GM12874 (cell line): ENCODE data around the gene PRDX1.

Experiments used
- CTCF ChIP-seq: IDR thresholded peaks from 2 replicates; pipeline ENCODE4 v1.5.1; 2011; ENCODE audit warnings: low read depth, mild to moderate bottlenecking, control low read depth, low read length, moderate library complexity; ENCODE audit not compliant: insufficient read depth

The PRDX1 gene

GRCh38 chr1:45503462-45504360 is 18.0 kb downstream of the PRDX1 start:
- no peak for TF ChIP-seq CTCF

GRCh38 chr1:45501505-45501859 is 20.2 kb downstream of the PRDX1 start:
- no peak for TF ChIP-seq CTCF

GRCh38 chr1:45499415-45499769 is 22.3 kb downstream of the PRDX1 start:
- no peak for TF ChIP-seq CTCF

- TF ChIP-seq CTCF = no peak
These were observed 23.4 kb downstream of the PRDX1 start for GRCh38 chr1:45498279-45498678.

- peak; percentile 50 for TF ChIP-seq CTCF
These were observed 28.5 kb downstream of the PRDX1 start for GRCh38 chr1:45493116-45493697.

- no peak for TF ChIP-seq CTCF
These were observed 29.0 kb downstream of the PRDX1 start for GRCh38 chr1:45492691-45493090.

GRCh38 chr1:45491487-45492260 is 30.0 kb downstream of the PRDX1 start:
- no peak for TF ChIP-seq CTCF
